IPS DF 19.7 (cell line): ENCODE measurements around the gene KLHL15.

Experiments used
- DNase-seq: peaks from one replicate; pipeline ENCODE4 v3.0.0-alpha.2; 2013; ENCODE audit warnings: low read depth, low spot score

The KLHL15 gene

GRCh38 chrX:23952984-23953907 lies 73.7 kb downstream of the KLHL15 start:
- DNase-seq: peak; percentile 63

DNA sequence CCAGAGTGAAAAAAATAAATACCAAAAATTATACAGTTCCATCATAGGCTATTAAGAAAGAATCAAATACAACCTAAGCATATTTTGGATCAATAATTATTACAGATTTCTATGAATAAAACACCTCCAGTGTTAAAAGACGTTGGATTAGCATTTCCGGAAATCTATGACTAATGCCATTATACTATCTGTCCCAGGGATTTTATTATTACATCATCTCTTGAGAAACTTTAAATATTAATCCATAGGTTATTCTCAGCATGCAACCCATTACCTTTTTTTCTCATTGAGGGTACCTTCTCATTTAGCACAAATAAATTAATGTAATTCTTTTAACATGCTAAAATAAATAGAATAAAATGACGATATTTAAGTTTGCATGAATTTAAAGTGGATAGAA lies 74.6 kb downstream of the KLHL15 start:
- DNase-seq: no peak

DNA sequence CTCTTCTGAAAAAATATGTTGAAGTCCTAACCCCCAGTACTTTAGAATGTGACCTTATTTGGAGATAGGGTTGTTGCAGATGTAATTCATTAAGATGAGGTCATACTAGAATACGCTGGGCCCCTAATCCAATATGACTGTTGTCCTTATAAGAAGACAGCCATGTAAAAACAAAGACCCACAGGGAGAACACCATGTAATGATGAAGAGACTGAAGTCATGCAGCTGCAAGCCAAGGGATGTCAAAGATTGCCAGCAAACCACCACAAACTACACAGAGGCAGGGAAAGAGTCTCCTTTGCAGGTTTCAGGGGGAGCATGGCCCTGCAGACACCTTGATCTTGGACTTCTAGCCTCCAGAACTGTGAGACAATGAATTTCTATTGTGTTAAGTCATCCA lies 81.8 kb downstream of the KLHL15 start:
- DNase-seq: no peak

GRCh38 chrX:23944234-23944633 lies 82.8 kb downstream of the KLHL15 start:
- no peak for DNase-seq

DNA sequence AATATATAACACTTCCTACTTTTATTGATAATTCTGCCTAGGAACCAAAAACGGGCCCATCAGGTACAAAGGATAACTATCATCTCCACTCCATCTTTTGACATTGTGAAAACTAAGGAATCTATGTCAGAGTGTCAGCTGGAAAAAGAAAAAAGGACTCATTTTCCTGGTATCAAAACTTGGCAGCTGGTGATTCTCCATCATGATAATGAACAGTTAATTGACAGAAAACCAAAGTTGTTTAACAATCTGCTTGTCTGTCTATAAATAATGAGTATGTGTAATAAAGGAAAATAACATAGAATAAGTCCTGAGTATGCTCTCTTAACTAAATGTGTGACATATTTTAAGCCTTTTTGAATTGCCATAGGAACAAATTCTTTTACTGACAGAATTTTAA lies 87.8 kb downstream of the KLHL15 start:
- no peak for DNase-seq

GRCh38 chrX:23938690-23939089 lies 88.3 kb downstream of the KLHL15 start:
- DNase-seq: no peak

DNA sequence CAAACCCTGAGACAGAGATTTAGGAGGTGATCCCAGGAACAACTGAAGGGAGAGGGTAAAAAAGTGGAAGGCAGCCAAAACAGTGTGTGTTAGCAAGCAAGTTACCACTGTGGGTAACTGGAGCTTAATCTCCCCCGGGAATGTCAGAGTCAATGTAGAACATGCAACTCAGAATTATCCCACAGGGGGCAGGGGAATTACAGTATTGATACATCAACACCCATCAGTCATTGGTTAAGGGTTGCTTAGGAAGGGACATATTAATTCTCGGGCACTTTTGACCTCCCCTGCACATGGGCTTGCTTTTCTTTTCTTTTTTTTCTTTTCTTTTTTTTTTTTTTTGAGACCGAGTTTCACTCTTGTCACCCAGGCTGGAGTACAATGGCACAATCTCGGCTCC lies 89.9 kb downstream of the KLHL15 start:
- no peak for DNase-seq

- no peak for DNase-seq
These were observed 90.8 kb downstream of the KLHL15 start for GRCh38 chrX:23936180-23936579.

DNA sequence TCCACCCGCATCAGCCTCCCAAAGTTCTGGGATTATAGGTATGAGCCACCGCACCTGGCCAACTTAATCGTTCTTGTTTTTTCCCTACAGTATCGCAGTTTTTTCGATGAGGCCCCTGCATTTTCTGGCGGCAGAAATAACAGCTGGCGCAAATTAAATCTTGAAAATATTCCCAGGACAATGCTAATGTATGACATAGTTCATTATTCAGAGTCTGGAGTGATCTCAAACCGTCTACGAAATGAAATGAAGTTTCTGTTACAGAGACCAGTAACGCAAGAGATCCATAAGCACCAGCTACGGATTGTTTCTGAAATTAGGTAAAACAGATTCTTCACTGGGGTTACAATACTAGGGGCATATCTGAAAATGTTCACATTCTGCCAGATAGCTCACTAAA lies 91.9 kb downstream of the KLHL15 start:
- DNase-seq: no peak
